IMR-90 (cell line): ENCODE measurements around the gene RPTOR. TPM values are rescaled to one million over a fixed set of nuclear protein-coding genes. Genes with fewer than 3 reads are reported as not detected.
A peak's percentile ranks its signal among the peaks of the same experiment; 100 is the strongest.

Experiments used
- ATAC-seq: fragments of 200-7000 bp; cut with Tn5 transposase; 2 replicates; pipeline ENCODE4 v1.9.1; 2020; ENCODE audit warnings: low read depth, mild to moderate bottlenecking, moderate library complexity
- BruUV-seq: library from RNA; stranded (reverse); fragments of 400-500 nt; replicated peaks from 2 replicates; lab custom pipeline; 2021; lab: Mats Ljungman, UMichigan
- CTCF ChIA-PET: fragments of 300-600 bp; formaldehyde crosslinking; extraction: SDS; loops from one replicate; lab custom pipeline; 2021; ENCODE audit warnings: antibody characterized with exemption; lab: Yijun Ruan, JAX
- POLR2A ChIA-PET: fragments of 300-600 bp; sonication (Branson Sonifier 250); formaldehyde crosslinking; loops from one replicate; lab custom pipeline; 2022; ENCODE audit warnings: antibody characterized with exemption; ENCODE audit not compliant: unreplicated experiment; lab: Charles Lee
- DNase-seq: peaks from one replicate; pipeline ENCODE4 v3.0.0; 2013
- H2AFZ ChIP-seq: replicated peaks from 2 replicates; pipeline ENCODE3; 2013; ENCODE audit warnings: low read length, mild to moderate bottlenecking; ENCODE audit not compliant: poor library complexity
- H2AK5ac ChIP-seq: 2 replicates; pipeline ENCODE4 v1.6.1; 2013; ENCODE audit warnings: low read depth, low read length, inconsistent platforms
- H2AK9ac ChIP-seq: replicated peaks from 2 replicates; pipeline ENCODE3; 2013; ENCODE audit warnings: mild to moderate bottlenecking, low read depth, low read length, moderate library complexity; ENCODE audit not compliant: poor library complexity
- H2BK120ac ChIP-seq: 2 replicates; pipeline ENCODE4 v1.6.1; 2013; ENCODE audit warnings: low read depth, low read length, inconsistent platforms
- H2BK15ac ChIP-seq: 3 replicates; pipeline ENCODE4 v1.6.1; 2013; ENCODE audit warnings: low read depth, low read length, inconsistent platforms
- H2BK20ac ChIP-seq: 2 replicates; pipeline ENCODE4 v1.6.1; 2013; ENCODE audit warnings: low read depth, mild to moderate bottlenecking, inconsistent platforms, low read length, moderate library complexity
- H2BK5ac ChIP-seq: 2 replicates; pipeline ENCODE4 v1.6.1; 2013; ENCODE audit warnings: mild to moderate bottlenecking, low read depth, low read length, inconsistent platforms; ENCODE audit not compliant: poor library complexity, severe bottlenecking
- H3K14ac ChIP-seq: replicated peaks from 2 replicates; pipeline ENCODE4 v1.6.1; 2013; ENCODE audit warnings: low read depth, low read length, inconsistent platforms
- H3K18ac ChIP-seq: 2 replicates; pipeline ENCODE4 v1.6.1; 2013; ENCODE audit warnings: low read depth, low read length, control low read depth
- H3K23ac ChIP-seq: 2 replicates; pipeline ENCODE4 v1.6.1; 2013; ENCODE audit warnings: low read depth, low read length, inconsistent platforms
- H3K27ac ChIP-seq: 2 replicates; pipeline ENCODE4 v1.5.1; 2013; ENCODE audit warnings: mild to moderate bottlenecking, control low read depth, low read length; ENCODE audit not compliant: insufficient read depth
- H3K27me3 ChIP-seq: 2 replicates; pipeline ENCODE4 v1.6.1; 2013; ENCODE audit warnings: low read length; ENCODE audit not compliant: control insufficient read depth, insufficient read depth
- H3K36me3 ChIP-seq: 2 replicates; pipeline ENCODE4 v1.6.1; 2013; ENCODE audit warnings: low read length, mixed read lengths; ENCODE audit not compliant: control insufficient read depth, insufficient read depth
- H3K4ac ChIP-seq: 2 replicates; pipeline ENCODE4 v1.6.1; 2013; ENCODE audit warnings: low read depth, low read length, inconsistent platforms
- H3K4me1 ChIP-seq: 2 replicates; pipeline ENCODE4 v1.6.1; 2013; ENCODE audit warnings: low read length, mixed read lengths; ENCODE audit not compliant: control insufficient read depth, insufficient read depth
- H3K4me2 ChIP-seq: 2 replicates; pipeline ENCODE4 v1.6.1; 2013; ENCODE audit warnings: low read depth, mild to moderate bottlenecking, control low read depth, low read length, moderate library complexity
- H3K4me3 ChIP-seq: 2 replicates; pipeline ENCODE4 v1.5.1; 2013; ENCODE audit warnings: low read depth, mild to moderate bottlenecking, control low read depth, low read length, moderate library complexity; ENCODE audit not compliant: insufficient read depth
- H3K56ac ChIP-seq: 2 replicates; pipeline ENCODE4 v1.6.1; 2013; ENCODE audit warnings: low read length, inconsistent platforms; ENCODE audit not compliant: insufficient read depth; ENCODE audit errors: extremely low read depth
- H3K79me1 ChIP-seq, 2 experiments: 2 replicates each; pipeline ENCODE4 v1.6.1; 2013; ENCODE audit warnings: low read length in 2 of 2, inconsistent platforms in 1 of 2, low read depth in 1 of 2
- H3K9ac ChIP-seq: 2 replicates; pipeline ENCODE4 v1.6.1; 2013; ENCODE audit warnings: low read depth, low read length, control low read depth
- H3K9me1 ChIP-seq: 2 replicates; pipeline ENCODE4 v1.6.1; 2013; ENCODE audit warnings: low read length, inconsistent platforms; ENCODE audit not compliant: insufficient read depth
- H3K9me3 ChIP-seq: 2 replicates; pipeline ENCODE4 v1.6.1; 2013; ENCODE audit warnings: low read length; ENCODE audit not compliant: control insufficient read depth, insufficient read depth
- H4K20me1 ChIP-seq: 2 replicates; pipeline ENCODE4 v1.6.1; 2013; ENCODE audit warnings: low read length, inconsistent platforms; ENCODE audit not compliant: insufficient read depth
- H4K5ac ChIP-seq: 2 replicates; pipeline ENCODE4 v1.6.1; 2013; ENCODE audit warnings: mild to moderate bottlenecking, low read depth, low read length, control low read depth
- H4K8ac ChIP-seq, 2 experiments: 2 replicates each; pipeline ENCODE4 v1.6.1; 2013; ENCODE audit warnings: low read depth in 2 of 2, low read length in 2 of 2, control low read depth in 1 of 2, inconsistent platforms in 1 of 2
- H4K91ac ChIP-seq: 2 replicates; pipeline ENCODE4 v1.6.1; 2013; ENCODE audit warnings: low read depth, low read length, inconsistent platforms; ENCODE audit not compliant: insufficient read depth
- CEBPB ChIP-seq: IDR thresholded peaks from 2 replicates; pipeline ENCODE4 v1.6.1; 2012; ENCODE audit warnings: low read depth, low read length, improper control_type of control experiment
- CHD1 ChIP-seq: IDR thresholded peaks from 2 replicates; pipeline ENCODE4 v1.6.1; 2012; ENCODE audit warnings: low read depth, low read length, improper control_type of control experiment
- CTCF ChIP-seq: conservative IDR thresholded peaks from 2 replicates; pipeline ENCODE4 v1.5.1; 2012; ENCODE audit warnings: mild to moderate bottlenecking, low read depth, low read length, improper control_type of control experiment
- ELK1 ChIP-seq: fragments of 150-350 bp; IDR thresholded peaks from 2 replicates; pipeline ENCODE4 v1.6.1; 2016; ENCODE audit warnings: low read depth, mild to moderate bottlenecking, low read length, moderate library complexity, borderline replicate concordance
- FOS ChIP-seq: fragments of 150-350 bp; IDR thresholded peaks from 2 replicates; pipeline ENCODE4 v1.6.1; 2016; ENCODE audit warnings: low read depth, low read length
- MAZ ChIP-seq: IDR thresholded peaks from 2 replicates; pipeline ENCODE4 v1.6.1; 2012; ENCODE audit warnings: low read depth, mild to moderate bottlenecking, low read length, improper control_type of control experiment, moderate library complexity, borderline replicate concordance
- RAD21 ChIP-seq: IDR thresholded peaks from 2 replicates; pipeline ENCODE4 v1.6.1; 2012; ENCODE audit warnings: low read length, improper control_type of control experiment
- USF2 ChIP-seq: fragments of 150-350 bp; IDR thresholded peaks from 2 replicates; pipeline ENCODE4 v1.6.1; 2017; ENCODE audit warnings: mild to moderate bottlenecking, antibody characterized with exemption, low read length, low read depth
- WGBS, 2 experiments: methylation state at CpG; one replicate each; pipeline versions ENCODE4 v1.1.5 to v1.1.7; 2013; ENCODE audit warnings: missing lambda C conversion rate in 2 of 2; ENCODE audit not compliant: insufficient read length in 1 of 2; ENCODE audit errors: extremely low coverage in 2 of 2; 5-methylcytosine and 5-hydroxymethylcytosine counted together
- dilution Hi-C: fragments of 300-500 bp; cut with HindIII; formaldehyde crosslinking; loops from one replicate; pipeline ENCODE4 v1.14.3; 2018; ENCODE audit warnings: low sequenced_read_pairs; ENCODE audit not compliant: unreplicated experiment
- in situ Hi-C: fragments of 300-500 bp; cut with MboI; formaldehyde crosslinking; loops from 3 replicates; pipeline ENCODE4 v1.14.3; 2019; ENCODE audit warnings: low sequenced_read_pairs, inconsistent platforms, mixed read lengths
- intact Hi-C: fragments of 100-400 bp; cut with micrococcal nuclease; formaldehyde crosslinking; loops from 2 replicates; pipeline ENCODE4 v1.10.0; 2022
- polyA plus RNA-seq, 3 experiments: library from polyadenylated mRNA; depleted of rRNA; stranded (reverse); fragments of >200 nt; gene quantifications; 2 replicates each; pipeline ENCODE4 v1.2.3, GENCODE V29; 2012; ENCODE audit warnings: low replicate concordance in 1 of 3
- total RNA-seq: library from RNA; depleted of rRNA; stranded (reverse); fragments of >200 nt; gene quantifications from 2 replicates; pipeline ENCODE4 v1.2.3, GENCODE V29; 2012

RPTOR gene
- total and polyA plus RNA-seq, 2 of the 4 experiments (the other 2 are of a cell fraction): 10.8 to 14.7 TPM

- in situ Hi-C loops (no loop called here), dilution Hi-C loops (no loop called here), intact Hi-C loops (no loop called here)
- no peak overlapping the region for H4K8ac ChIP-seq
- no peaks in the 10 kb centered on the region for H3K9me3 ChIP-seq
- 92% methylated on average over 14 of the region's 18 CpGs; no CpG with 5 or more reads in 1 of the 2 experiments for WGBS, 2 experiments
- H3K9me1 ChIP-seq: peaks cover 6% of the 10 kb centered on the region
- 0 out of 2 replicates have a peak overlapping the region, but pooled peaks have one; percentile 22 for H3K4ac ChIP-seq
- H3K36me3 ChIP-seq: peaks cover 4% of the 10 kb centered on the region
- ATAC-seq: no peak
- no peaks in the 10 kb centered on the region for H4K20me1 ChIP-seq
- ChIA-PET POLR2A (no interaction called here), CTCF (no interaction called here)
- H4K91ac ChIP-seq: no peak overlapping the region
- no peak overlapping the region for H2BK20ac ChIP-seq
- H3K14ac ChIP-seq: no peak overlapping the region
- TF ChIP-seq ELK1 (no peak), CHD1 (no peak), MAZ (no peak), RAD21 (no peak), CEBPB (no peak), CTCF (no peak), USF2 (no peak), FOS (no peak)
- H3K27ac ChIP-seq: no peak overlapping the region
- H3K4me2 ChIP-seq: no peak overlapping the region
- H2BK15ac ChIP-seq: no peak overlapping the region
- H3K18ac ChIP-seq: no peak overlapping the region
- no peak overlapping the region for H2BK120ac ChIP-seq
- no peak overlapping the region for H3K9ac ChIP-seq
- H2AFZ ChIP-seq: no peak overlapping the region
- peaks cover 10% of the 10 kb centered on the region for H3K4me1 ChIP-seq
- H3K27me3 ChIP-seq: no peaks in the 10 kb centered on the region
- peaks cover 0 to 20% of the 10 kb centered on the region in 2 experiments; a peak in 3 of 4 replicates for H3K79me1 ChIP-seq
- H2AK5ac ChIP-seq: no peak overlapping the region
- H3K56ac ChIP-seq: no peak overlapping the region
- no peak overlapping the region for H3K23ac ChIP-seq
- H3K4me3 ChIP-seq: no peak overlapping the region
- no peak overlapping the region for H2BK5ac ChIP-seq
- H2AK9ac ChIP-seq: no peak overlapping the region
- no peak for DNase-seq
- no TSS peak for BruUV-seq
- H4K5ac ChIP-seq: no peak overlapping the region
Observed at GRCh38 chr17:80837711-80838110, 293.1 kb downstream of the RPTOR start.
